ENCODE data around the gene PDE4D.
"Not testable (repeated sequence)": the region's sequence is repeated elsewhere in the genome, so short reads cannot be mapped to it uniquely, and the experiment has no call there.

PDE4D gene

DNA sequence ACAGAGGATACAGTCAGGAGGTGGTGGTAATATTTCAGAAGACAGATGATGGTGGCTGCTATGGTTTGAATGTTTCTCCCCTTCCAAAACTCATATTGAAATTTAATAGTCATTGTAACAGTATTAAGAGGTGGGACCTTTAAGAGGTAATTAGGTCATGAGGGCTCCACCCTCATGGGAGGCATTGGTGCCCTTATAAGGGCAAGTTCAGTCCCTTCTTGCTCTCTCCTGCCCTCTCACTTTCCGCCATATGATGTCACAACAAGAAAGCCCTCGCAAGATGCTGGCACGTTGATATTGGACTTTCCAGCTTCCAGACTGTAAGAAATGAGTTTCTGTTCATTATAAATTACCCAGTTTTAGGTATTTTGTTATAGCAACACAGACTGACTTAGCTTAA lies 274.9 kb downstream of the PDE4D start:
- in situ Hi-C loops (cut with MboI; ENCODE audit: low sequenced_read_pairs), result no loop called here

DNA sequence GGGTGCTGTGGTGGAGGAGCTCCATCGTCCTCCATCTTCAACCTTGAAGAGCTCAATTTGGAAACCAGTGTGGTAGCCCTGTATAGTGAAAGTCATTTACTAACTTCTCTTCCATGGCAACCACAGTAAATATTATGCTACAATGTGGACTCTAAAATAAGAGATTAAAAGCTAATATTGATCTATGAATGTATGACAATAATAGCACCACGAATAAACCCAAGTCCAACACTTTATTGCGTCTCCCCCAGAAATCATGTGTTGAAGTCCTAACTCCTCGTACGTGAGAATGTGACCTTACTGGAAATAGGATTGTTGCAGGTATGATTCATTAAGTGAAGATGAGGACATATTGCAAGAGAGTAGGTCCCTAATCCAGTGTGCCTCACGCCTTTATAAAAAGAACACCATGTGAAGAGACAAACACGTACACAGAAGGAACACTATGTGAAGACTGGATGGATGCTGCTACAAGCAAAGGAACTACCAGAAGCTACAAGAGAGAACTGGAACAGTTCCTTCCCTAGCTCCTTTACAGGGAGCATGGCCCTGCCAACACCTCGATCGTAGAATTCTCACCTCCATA lies 276.2 kb downstream of the PDE4D start:
- in situ Hi-C loops (cut with MboI; ENCODE audit: low sequenced_read_pairs), result no loop called here

DNA sequence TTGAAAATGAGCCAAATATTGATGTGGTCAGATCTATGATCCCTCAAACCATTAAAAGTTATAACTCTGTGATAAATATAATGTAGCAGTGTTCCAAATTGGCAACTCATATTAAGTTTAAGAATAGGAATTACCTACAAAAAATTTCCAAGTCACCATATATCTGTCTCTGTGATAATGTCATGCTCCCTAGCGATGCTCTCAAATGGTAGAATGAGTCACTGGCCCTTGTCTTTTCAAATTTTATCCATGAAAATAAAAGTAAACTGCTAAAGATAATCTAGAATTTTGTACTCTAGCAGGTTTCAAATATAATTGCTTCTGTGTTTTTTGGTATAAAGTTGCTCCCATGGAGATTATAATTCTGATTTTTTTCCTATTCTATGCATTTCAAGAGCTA lies 277.1 kb downstream of the PDE4D start:
- in situ Hi-C loops (cut with MboI; ENCODE audit: low sequenced_read_pairs), result no loop called here

DNA sequence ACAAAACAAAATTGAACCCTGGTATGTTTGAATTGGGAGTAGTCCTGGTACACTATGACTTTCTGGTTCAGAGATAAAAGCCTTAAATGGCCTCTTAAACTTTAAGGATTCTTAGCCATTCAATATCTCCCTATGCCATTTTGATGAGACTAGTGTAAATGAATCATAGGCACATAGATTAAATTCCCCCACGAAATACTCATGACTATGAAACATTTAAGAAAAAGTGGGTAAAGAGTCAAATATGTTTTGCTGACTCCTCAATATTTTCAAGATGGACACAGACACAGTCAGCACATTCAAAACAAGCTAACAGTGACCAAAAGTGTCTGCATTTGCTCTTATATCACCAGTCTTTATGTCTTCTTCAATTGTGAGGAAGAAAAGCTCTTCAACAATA lies 278.3 kb downstream of the PDE4D start:
- in situ Hi-C loops (cut with MboI; ENCODE audit: low sequenced_read_pairs), result no loop called here

DNA sequence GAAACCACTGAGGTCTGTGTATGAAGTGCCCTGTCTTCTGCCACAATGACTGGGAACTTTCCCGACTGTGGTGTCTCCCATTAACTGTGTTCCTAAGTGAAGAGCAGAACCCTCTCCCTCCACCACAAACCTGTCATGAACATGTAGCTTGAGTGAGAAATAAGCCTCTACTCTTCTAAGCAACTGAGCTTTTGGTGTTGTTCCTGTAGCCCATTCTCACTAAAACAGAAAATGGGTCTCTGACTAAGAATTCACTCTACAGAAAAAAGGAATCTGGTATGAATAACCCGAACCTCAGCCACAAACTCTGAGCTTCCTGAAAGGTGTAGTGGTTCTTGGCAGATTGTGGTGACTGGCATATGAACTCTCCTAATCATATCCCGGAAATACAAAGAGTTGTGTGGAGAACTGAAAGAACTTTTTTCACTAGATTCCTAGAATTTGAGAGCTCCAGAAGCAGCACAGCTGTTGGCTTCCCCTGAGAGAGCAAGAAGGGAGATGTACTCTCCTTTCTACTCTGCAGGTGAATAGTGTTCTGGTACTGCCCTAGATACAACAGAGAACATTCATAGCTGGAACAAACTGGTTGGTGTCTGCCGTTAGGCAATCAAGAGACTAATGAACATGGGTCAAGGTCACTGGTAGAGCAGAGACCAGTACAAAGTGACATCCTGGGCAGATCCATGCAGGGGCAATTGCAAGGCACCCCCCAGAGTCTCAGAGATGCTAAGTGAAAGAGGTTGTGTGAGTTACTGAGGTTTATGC lies 283.8 kb downstream of the PDE4D start:
- in situ Hi-C loops (cut with MboI; ENCODE audit: low sequenced_read_pairs), result no loop called here

DNA sequence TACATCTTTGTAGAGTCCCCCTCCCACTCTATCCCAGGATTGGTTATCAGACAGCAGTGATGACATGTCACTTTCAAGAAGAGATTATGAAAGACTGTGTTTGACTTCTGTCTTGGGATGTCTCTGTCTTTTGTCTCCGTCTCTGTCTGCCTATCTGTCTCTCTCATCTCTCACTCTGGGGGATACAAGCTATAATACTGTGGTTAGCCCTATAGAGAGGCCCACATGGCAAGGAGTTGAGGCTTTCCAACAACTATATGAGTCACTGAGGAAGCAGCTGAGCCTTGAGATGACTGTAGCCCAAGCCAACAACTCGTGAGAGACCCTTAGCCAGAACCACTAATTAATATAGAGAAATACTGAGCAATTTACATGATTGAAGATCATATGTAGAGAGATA lies 284.8 kb downstream of the PDE4D start:
- in situ Hi-C loops (cut with MboI; ENCODE audit: low sequenced_read_pairs), result no loop called here

DNA sequence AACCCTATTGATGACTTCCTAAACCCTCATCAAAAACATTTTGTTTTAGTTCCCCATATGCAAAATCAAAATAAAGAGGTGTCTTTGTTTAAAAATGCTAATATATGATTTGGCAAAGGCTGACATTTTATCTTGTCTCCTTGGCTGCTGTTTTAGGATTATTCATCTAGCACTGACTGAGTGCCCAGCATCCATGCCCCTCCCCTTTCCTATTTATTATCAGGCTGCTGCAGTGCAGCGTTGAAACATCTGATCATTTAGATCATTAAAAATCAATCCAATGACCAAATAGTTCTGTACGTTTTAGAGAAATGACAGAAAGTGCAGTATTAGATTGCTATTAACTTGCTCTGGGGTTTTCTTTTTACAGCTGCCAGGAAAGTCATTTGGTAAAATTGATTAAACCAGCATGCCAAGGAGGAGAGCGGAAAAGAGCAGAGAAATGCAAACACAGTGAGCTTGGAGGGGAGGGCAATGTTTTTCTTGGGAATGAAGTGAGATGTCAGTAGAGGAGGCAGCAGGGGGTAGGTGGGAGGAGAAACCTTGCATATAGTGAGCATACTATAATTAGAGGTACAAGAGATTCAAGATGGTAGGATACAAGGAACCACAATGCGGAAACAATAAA lies 286.3 kb downstream of the PDE4D start:
- in situ Hi-C loops (cut with MboI; ENCODE audit: low sequenced_read_pairs), result no loop called here

DNA sequence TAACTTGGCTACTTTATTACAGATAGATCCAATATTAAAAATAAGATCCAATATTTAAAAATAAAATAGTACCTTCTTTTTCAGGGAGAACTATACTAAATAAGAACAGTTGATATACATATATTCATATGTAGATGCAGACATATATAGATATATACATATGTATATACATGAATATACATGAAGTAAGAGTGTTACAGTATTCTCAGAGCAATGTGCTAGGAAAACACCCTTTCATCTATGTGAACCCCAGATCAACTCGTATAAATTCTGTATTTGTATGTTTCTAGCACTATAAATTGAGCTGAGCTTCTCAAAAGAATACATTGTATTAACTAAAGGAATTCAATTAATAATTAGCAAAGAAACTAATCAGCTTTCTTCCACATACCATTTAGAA lies 287.6 kb downstream of the PDE4D start:
- in situ Hi-C loops (cut with MboI; ENCODE audit: low sequenced_read_pairs), result no loop called here

DNA sequence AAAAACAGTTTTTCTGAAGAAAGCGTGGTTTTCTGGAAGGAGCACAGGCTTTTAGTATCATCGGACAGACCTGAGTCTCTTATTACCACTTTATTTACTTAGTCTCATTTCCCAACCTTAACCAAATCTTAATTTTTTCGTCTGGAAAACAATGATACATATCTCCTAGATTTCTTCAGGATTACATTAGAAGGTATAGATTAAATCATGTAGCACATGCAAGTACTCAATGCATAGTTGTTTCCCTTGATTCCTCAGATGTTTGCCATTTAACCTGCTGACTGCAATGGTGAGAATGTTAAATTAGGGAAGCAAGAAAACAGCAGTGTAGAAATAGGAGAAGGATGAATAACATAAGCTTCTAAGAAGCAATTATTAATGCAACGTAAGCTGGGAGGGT lies 289.4 kb downstream of the PDE4D start:
- in situ Hi-C loops (cut with MboI; ENCODE audit: low sequenced_read_pairs), result no loop called here

DNA sequence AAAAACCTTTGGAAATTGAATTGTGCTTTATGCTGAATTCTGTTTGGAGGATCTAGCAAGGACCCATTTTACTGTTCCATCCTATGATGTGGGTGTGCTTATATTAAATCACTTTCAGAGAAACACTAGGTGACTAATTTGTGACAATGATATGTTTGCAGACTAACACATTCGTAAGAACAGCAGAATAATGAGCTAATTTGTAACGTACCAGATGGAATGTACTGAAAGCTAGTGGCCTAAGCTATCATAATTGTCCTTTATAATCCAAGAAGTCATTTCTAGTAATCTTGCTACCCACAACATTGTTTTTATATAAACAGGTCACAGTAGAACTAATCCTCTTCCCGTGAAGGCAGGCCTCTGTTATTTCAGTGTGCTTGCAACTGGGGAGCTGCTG lies 292.5 kb downstream of the PDE4D start:
- in situ Hi-C loops (cut with MboI; ENCODE audit: low sequenced_read_pairs), result no loop called here

DNA sequence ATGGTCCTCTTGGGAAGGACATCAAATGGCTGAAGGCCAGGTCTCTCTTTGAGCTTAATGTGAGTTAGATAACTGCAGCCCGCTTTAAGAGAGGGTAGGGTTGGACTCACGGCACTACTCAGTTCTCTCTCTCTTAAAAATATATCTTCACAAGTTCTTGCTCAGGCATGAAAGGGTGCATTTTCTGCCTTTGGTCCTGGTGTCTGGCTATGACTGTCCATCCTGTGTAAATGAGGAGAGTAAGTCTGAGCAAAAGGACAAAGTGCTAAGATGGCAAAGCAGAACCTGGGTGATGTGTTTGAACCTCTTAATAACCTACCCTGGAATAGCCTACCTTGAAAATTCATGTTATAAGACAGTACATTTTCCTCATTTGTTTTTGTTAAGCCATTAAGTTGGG lies 293.4 kb downstream of the PDE4D start:
- in situ Hi-C loops (cut with MboI; ENCODE audit: low sequenced_read_pairs), result no loop called here

DNA sequence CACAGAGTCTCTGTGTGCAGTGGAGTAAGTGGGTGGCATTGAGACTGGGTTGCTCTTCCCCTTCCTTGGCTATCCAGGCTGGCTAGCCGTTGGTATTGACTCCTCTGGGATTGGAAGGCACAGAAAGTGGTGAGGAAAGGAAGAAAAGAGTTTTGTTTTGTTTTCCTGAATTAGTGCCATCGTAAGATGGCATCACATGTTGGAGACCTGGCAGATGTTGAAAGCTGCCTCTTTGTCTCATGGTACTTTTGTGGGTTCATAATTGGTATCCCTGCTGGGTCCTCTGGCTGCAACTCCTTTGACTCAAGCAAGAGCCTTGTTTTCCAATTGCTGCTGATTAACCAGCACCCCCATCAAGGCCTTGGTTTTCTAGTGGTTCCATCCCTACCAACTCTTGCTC lies 293.8 kb downstream of the PDE4D start:
- in situ Hi-C loops (cut with MboI; ENCODE audit: low sequenced_read_pairs), result no loop called here

DNA sequence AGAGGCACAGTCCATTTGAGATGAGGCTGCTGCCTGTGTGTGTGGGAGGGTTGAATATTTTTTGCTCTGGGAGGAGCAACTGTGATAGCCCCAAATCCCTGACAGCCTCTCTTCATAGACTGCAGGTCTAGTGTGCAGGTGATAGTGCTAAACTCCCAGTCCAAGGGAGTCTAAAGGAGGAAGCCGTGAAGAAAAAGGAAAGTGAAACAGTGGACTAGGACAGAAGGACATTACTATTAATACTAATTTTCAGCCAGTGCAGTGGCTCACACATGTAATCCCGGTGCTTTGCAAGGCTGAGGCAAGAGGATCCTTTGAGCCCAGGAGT lies 295.0 kb downstream of the PDE4D start:
- in situ Hi-C loops (cut with MboI; ENCODE audit: low sequenced_read_pairs), result no loop called here

DNA sequence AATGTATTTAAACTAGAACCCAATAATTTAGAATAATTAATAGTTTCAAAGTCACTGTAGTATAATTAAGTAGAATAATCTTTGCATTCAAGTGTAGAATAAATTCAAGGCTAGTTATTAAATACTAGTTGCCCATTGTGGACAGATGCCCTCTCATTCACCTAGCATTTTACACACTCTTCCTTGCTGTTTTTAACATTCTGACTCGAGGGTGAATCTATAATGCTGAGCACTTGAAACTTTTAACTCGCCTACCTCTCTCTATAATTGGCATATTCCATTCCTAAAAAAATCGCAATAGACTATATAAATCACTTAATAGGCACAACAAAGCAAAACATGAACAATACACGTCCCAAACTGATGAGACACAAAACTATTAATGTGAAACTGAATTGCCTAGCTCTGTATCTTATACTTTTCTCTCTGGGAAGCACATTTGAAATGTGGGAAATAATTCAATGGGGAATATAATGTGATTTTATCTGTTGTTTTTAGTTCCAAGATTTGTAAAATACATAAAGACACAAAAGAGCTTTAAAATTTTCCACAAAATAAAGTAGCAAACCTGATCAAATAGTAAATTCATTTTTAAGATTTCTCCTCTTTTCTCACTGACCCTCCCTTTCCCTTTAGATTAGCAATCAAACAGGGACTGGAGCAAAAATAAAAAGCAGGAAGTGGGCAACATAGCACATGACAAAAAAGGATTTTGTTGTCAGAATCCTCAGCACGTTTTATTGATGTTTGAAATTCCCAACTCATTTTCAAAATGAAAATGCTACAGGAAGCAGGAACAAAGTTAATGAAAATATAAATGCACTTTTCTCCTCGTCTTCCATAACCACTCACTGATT lies 295.6 kb downstream of the PDE4D start:
- in situ Hi-C loops (cut with MboI; ENCODE audit: low sequenced_read_pairs), result no loop called here

DNA sequence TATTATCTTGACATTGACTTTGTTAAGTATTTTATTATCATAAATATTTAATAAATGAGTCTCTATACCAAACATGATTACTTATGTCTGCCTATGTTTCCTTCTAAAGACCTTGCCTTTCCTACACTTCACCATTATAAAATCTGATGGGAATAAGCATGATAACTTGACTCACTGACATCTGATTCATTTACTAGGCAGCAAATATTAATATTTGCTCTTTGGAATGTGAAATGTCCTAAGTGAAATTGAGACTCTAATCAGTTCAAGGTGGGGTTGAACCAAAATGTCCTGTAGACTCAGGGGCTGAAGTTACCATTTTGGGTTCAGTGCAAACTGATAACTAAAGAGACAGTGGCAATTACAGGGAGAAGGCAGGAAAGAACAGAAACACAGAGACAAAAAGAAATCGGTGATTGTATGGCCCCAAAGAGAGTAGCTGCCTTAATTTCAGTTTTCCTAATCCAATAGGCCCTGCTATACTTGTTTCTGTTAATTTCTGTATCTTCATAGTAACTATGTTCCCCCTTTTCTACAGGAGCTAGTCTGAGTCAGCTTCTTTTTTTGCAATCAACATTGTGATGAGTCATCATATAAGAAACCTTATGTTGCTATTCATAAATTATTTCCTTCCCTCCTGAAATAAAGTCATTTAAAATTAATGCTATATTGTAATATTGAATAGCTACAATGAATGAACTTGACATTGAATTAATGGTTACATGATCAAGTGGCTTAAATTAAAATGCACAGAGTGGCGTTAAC lies 296.8 kb downstream of the PDE4D start:
- in situ Hi-C loops (cut with MboI; ENCODE audit: low sequenced_read_pairs), result no loop called here

DNA sequence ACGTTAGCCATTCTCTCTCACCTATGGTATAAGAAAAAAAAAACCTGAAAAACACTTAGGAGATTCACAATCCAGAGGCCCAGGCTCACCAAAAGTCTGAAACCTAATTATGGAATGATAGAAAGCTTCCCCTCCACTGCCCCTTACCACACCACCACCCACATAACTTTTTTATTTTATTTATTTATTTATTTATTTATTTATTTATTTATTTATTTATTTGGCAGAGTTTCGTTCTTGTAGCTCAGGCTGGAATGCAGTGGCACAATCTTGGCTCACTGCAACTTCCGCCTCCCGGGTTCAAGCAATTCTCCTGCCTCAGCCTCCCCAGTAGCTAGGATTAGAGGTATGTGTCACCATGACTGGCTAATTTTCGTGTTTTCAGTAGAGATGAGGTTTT lies 299.4 kb downstream of the PDE4D start:
- in situ Hi-C loops (cut with MboI; ENCODE audit: low sequenced_read_pairs), result not testable (repeated sequence)

DNA sequence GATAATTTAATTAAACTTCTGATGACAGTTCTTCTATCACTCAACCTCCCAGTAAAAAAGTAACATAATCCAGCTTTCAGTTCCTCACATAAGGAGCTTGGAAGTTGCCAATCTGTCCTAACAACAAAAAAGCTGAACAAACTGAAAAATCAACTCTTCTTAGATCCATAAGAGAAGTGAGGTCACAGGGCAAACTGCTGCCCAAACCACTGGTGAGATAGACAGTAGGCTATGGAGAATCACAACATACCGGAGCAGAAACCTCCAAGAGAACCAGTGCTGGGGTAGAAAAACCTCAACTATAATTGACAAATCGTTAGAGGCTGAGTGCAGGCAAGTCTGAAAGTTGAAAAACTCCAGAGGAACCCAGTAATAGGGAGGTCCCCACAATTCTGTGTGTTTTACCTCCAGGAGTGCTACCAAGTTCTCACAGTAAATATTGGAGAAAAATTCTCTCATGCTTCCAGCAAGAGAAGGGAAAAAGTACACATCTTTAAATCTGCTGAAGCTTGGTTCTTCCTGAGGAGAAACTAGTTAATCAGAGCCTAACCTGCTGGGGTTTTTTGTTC lies 300.0 kb downstream of the PDE4D start:
- in situ Hi-C loops (cut with MboI; ENCODE audit: low sequenced_read_pairs), result no loop called here

DNA sequence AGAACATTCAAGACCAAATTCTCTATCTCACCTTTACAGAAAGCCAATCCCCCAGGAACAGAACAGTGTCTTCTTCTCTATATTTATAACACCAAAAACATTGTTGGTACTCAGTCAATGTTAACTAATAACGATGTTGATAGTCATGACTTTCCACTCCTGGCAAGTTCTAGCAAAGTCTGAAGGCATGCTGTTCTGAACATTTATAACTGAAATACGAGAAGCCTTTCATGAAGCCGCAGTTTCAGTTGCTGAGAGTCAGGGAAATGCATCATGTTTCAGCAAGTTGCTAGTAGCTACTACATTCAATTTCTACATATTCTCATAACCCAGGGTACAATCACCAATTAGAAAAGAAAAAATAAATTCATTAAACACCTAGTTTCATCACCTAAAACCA lies 301.4 kb downstream of the PDE4D start:
- in situ Hi-C loops (cut with MboI; ENCODE audit: low sequenced_read_pairs), result no loop called here

DNA sequence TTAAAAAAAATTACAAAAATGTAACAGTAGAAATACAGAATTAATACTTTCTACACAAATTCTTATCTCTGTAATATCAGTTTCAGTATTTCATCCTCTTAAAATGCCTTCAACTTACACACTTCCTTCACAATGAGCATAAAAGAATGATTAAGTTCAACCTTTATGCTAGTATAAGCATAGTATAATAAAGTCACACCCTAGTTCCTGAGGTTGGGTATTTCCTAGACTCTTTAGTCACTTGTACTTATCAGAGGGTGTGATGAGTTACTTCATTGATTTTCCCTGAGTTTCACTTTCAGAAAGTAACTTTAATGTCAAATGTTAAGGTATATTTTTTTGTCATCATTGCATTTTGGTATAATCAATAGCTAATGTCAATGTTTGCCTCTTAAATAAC lies 302.4 kb downstream of the PDE4D start:
- in situ Hi-C loops (cut with MboI; ENCODE audit: low sequenced_read_pairs), result no loop called here

DNA sequence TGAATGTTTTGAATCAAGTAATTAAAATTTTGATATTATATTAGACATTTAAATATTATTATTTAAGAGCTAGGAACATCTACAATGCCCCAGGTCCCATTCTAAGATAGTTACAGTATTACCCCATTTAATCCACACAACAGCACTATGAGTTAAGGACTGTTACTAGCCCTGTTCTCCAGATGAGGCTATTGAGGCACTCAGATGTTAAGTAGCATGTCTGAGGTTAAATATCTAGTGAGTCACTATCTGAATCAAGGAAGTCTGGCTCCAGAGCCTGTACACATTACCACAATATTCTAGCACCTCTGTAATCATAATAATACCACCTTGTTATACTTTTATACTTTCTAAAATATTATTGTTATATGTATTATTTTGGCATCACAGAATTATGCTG lies 304.6 kb downstream of the PDE4D start:
- in situ Hi-C loops (cut with MboI; ENCODE audit: low sequenced_read_pairs), result no loop called here

Measured in hTERT RPE-1 (cell line).